ENCODE results near the gene CAPZA1. TPM values are rescaled to one million over a fixed set of nuclear protein-coding genes. Genes with fewer than 3 reads are reported as not detected.

CAPZA1 gene
- total RNA-seq (2021) (86.6 to 97.5 TPM (median 91.3 TPM) in 3 replicates), Bru-seq, nascent RNA (percentile 90 among the genes with signal in this experiment)
- long read RNA-seq, experiment 1, transcript CAPZA1-201 (10 exons, 3,020 nt), result major isoform, 475 of 546 reads
- long read RNA-seq, experiment 1, partial matches to known transcripts, result 32 of 546 reads
- long read RNA-seq, experiment 1, other reads (novel, unspliced or antisense), result 37 of 546 reads
- long read RNA-seq, experiment 2, transcript CAPZA1-201 (10 exons, 3,020 nt), result major isoform, 38 of 137 reads
- long read RNA-seq, experiment 2, partial matches to known transcripts, result 78 of 137 reads
- long read RNA-seq, experiment 2, other reads (novel, unspliced or antisense), result 19 of 137 reads
- long read RNA-seq, experiment 3, transcript CAPZA1-201 (10 exons, 3,020 nt), result major isoform, 79 of 95 reads
- long read RNA-seq, experiment 3, partial matches to known transcripts, result 6 of 95 reads
- long read RNA-seq, experiment 3, other reads (novel, unspliced or antisense), result 7 of 95 reads

GRCh38 chr1:112619518-112620376, at the start of gene CAPZA1:
Gene CAPZA1, plus strand, starts transcription at chr1:112619832. Its CDS starts 13 bp downstream, at chr1:112619845.
- Mint-ChIP-seq H3K27ac (peak within 1 kb of the TSS; percentile 99), H3K9me3 (no peaks in the 10 kb centered on the region), H3K4me3 (peak within 1 kb of the TSS; percentile 99), H3K27me3 (ENCODE audit: low read depth) (no peaks in the 10 kb centered on the region), H3K4me1 (peaks cover 21% of the 10 kb centered on the region), H3K36me3 (peaks cover 11% of the 10 kb centered on the region; the same call in 1 of the 2 replicates)
- CTCF ChIA-PET, result interaction anchor here (1.0 to 2.3 kb wide), 7 partner anchors 54 to 229 kb away, joined by 3 to 10 read pairs (median 3); partner anchors contain the start of genes MOV10 and PPM1J
- POLR2A ChIA-PET, result interaction anchor here (0.9 to 2.2 kb wide), 3 partner anchors 55 to 152 kb away, joined by 3 to 16 read pairs (median 5); partner anchors contain the start of gene MOV10
- DNase-seq (ENCODE audit: low spot score) (peak; percentile 87), ATAC-seq (peak; percentile 92)
- TF ChIP-seq STAT6 (CRISPR knock-in tag; conservative IDR thresholded peaks at IDR 0.05; ENCODE audit: low read depth) (no peak), ESRRA (CRISPR knock-in tag; IDR thresholded peaks at IDR 0.05; ENCODE audit: borderline replicate concordance) (0 out of 2 replicates have a peak, but pooled peaks have one; percentile 38), TEAD4 (CRISPR knock-in tag; IDR thresholded peaks at IDR 0.05) (no peak), ATF1 (CRISPR knock-in tag; IDR thresholded peaks at IDR 0.05) (no peak), CREM (CRISPR knock-in tag; IDR thresholded peaks at IDR 0.05) (peak; percentile 82; the same call in 1 of the 2 replicates), JUN (CRISPR knock-in tag; IDR thresholded peaks at IDR 0.05) (0 out of 2 replicates have a peak, but pooled peaks have one; percentile 67), SMAD3 (CRISPR knock-in tag; IDR thresholded peaks at IDR 0.05; ENCODE audit: borderline replicate concordance) (no peak), ZNF512 (CRISPR knock-in tag; IDR thresholded peaks at IDR 0.05; ENCODE audit: borderline replicate concordance) (no peak), MYBL2 (CRISPR knock-in tag; IDR thresholded peaks at IDR 0.05) (peak; percentile 89; the same call in 1 of the 2 replicates), CDX4 (CRISPR knock-in tag; IDR thresholded peaks at IDR 0.05; ENCODE audit: borderline replicate concordance) (no peak), KAT7 (CRISPR knock-in tag; IDR thresholded peaks at IDR 0.05; ENCODE audit: borderline replicate concordance) (0 out of 2 replicates have a peak, but pooled peaks have one; percentile 87), EMX1 (CRISPR knock-in tag; IDR thresholded peaks at IDR 0.05) (no peak), GABPB1 (CRISPR knock-in tag; IDR thresholded peaks at IDR 0.05) (peak; percentile 81), ZNF423 (CRISPR knock-in tag; IDR thresholded peaks at IDR 0.05) (no peak), ELF4 (CRISPR knock-in tag; IDR thresholded peaks at IDR 0.05; ENCODE audit: low read depth) (no peak), IRF2 (CRISPR knock-in tag; IDR thresholded peaks at IDR 0.05; ENCODE audit: borderline replicate concordance, low read depth) (0 out of 2 replicates have a peak, but pooled peaks have one; percentile 3), PRRX2 (CRISPR knock-in tag; IDR thresholded peaks at IDR 0.05) (no peak), SOX15 (CRISPR knock-in tag; IDR thresholded peaks at IDR 0.05) (no peak), SP1 (CRISPR knock-in tag; conservative IDR thresholded peaks at IDR 0.05) (peak; percentile 38; the same call in 1 of the 2 replicates), E2F5 (CRISPR knock-in tag; IDR thresholded peaks at IDR 0.05) (peak; percentile 59; the same call in 1 of the 2 replicates)
- TF ChIP-seq, protein P1, sequence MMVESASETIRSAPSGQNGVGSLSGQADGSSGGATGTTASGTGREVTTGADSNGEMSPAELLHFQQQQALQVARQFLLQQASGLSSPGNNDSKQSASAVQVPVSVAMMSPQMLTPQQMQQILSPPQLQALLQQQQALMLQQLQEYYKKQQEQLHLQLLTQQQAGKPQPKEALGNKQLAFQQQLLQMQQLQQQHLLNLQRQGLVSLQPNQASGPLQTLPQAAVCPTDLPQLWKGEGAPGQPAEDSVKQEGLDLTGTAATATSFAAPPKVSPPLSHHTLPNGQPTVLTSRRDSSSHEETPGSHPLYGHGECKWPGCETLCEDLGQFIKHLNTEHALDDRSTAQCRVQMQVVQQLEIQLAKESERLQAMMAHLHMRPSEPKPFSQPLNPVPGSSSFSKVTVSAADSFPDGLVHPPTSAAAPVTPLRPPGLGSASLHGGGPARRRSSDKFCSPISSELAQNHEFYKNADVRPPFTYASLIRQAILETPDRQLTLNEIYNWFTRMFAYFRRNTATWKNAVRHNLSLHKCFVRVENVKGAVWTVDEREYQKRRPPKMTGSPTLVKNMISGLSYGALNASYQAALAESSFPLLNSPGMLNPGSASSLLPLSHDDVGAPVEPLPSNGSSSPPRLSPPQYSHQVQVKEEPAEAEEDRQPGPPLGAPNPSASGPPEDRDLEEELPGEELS (CRISPR knock-in tag; IDR thresholded peaks at IDR 0.05), result 0 out of 2 replicates have a peak, but pooled peaks have one; percentile 17
- TF ChIP-seq, protein P2, sequence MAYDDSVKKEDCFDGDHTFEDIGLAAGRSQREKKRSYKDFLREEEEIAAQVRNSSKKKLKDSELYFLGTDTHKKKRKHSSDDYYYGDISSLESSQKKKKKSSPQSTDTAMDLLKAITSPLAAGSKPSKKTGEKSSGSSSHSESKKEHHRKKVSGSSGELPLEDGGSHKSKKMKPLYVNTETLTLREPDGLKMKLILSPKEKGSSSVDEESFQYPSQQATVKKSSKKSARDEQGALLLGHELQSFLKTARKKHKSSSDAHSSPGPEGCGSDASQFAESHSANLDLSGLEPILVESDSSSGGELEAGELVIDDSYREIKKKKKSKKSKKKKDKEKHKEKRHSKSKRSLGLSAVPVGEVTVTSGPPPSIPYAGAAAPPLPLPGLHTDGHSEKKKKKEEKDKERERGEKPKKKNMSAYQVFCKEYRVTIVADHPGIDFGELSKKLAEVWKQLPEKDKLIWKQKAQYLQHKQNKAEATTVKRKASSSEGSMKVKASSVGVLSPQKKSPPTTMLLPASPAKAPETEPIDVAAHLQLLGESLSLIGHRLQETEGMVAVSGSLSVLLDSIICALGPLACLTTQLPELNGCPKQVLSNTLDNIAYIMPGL (CRISPR knock-in tag; IDR thresholded peaks at IDR 0.05), result peak; percentile 83
